Left ventricle myocardium inferior (tissue), 1 donor: ENCODE results near the gene BCKDK. TPM values are rescaled to one million over a fixed set of nuclear protein-coding genes. Genes with fewer than 3 reads are reported as not detected.
"Not testable (repeated sequence)": the region's sequence is repeated elsewhere in the genome, so short reads cannot be mapped to it uniquely, and the experiment has no call there.

Experiments used
- DNase-seq: peaks from one replicate; pipeline ENCODE4 v3.0.0-alpha.2; 2020
- H3K27ac ChIP-seq: fragments of 200-600 bp; replicated peaks from 2 replicates; pipeline ENCODE4 v1.8.0; 2021
- H3K27me3 ChIP-seq: fragments of 200-600 bp; 2 replicates; pipeline ENCODE4 v1.8.0; 2021; ENCODE audit warnings: low read depth
- H3K36me3 ChIP-seq: fragments of 200-600 bp; 2 replicates; pipeline ENCODE4 v1.8.0; 2021
- H3K4me1 ChIP-seq: fragments of 200-600 bp; 2 replicates; pipeline ENCODE4 v1.8.0; 2021
- H3K4me3 ChIP-seq: fragments of 200-600 bp; 2 replicates; pipeline ENCODE4 v1.8.0; 2021; ENCODE audit warnings: mild to moderate bottlenecking, moderate library complexity
- H3K9me3 ChIP-seq: fragments of 200-600 bp; replicated peaks from 2 replicates; pipeline ENCODE4 v1.8.0; 2021
- CTCF ChIP-seq: fragments of 200-600 bp; IDR thresholded peaks from 2 replicates; pipeline ENCODE4 v1.8.0; 2021; ENCODE audit warnings: antibody characterized with exemption, mild to moderate bottlenecking, borderline replicate concordance
- intact Hi-C: fragments of 100-400 bp; cut with micrococcal nuclease; formaldehyde crosslinking; loops from one replicate; pipeline ENCODE4 v1.11.0; 2022
- total RNA-seq: library from RNA; stranded (reverse); fragmentation: NEBNext Ultra II Directional; extraction: Animal tissue kit (Norgen Biotek cat#: 25700); gene quantifications from one replicate; pipeline ENCODE4 v1.2.1, GENCODE V29; 2021
- donor health status: DM: no; HTN: yes; CAD: no; lungs with severe emphysema.

BCKDK gene
- total RNA-seq, 1 donor from 2014 or later, result 75.9 TPM

GRCh38 chr16:31135535-31136286, 27.5 kb downstream of the BCKDK start, which contains the start of gene PRSS8:
Gene PRSS8, minus strand, starts transcription at chr16:31135727. Its CDS starts 229 bp downstream, at chr16:31135498.
- H3K9me3 ChIP-seq, result no peaks in the 10 kb centered on the region
- H3K36me3 ChIP-seq, result peaks cover 27% of the 10 kb centered on the region
- no peak for TF ChIP-seq CTCF
- H3K27ac ChIP-seq, result no peak within 1 kb of the TSS
- intact Hi-C loops, result no loop called here
- H3K27me3 ChIP-seq, result no peaks in the 10 kb centered on the region
- no peak within 1 kb of the TSS for H3K4me3 ChIP-seq
- no peak for DNase-seq
- peaks cover 41% of the 10 kb centered on the region for H3K4me1 ChIP-seq

GRCh38 chr16:31136287-31136662, 28.1 kb downstream of the BCKDK start:
- no peak overlapping the region for H3K4me3 ChIP-seq
- intact Hi-C loops, result no loop called here
- TF ChIP-seq CTCF, result no peak
- H3K4me1 ChIP-seq, result peaks cover 46% of the 10 kb centered on the region
- peaks cover 21% of the 10 kb centered on the region for H3K36me3 ChIP-seq
- DNase-seq, result no peak
- H3K9me3 ChIP-seq, result no peaks in the 10 kb centered on the region
- no peaks in the 10 kb centered on the region for H3K27me3 ChIP-seq
- H3K27ac ChIP-seq, result no peak overlapping the region

- intact Hi-C loops, H3K9me3 ChIP-seq, H3K4me3 ChIP-seq, H3K27ac ChIP-seq, DNase-seq, H3K27me3 ChIP-seq: not testable (repeated sequence)
- Histone ChIP-seq H3K4me1 (peaks cover 53% of the 10 kb centered on the region), H3K36me3 (peaks cover 14% of the 10 kb centered on the region)
Measured at GRCh38 chr16:31136822-31137499, 28.8 kb downstream of the BCKDK start.

- intact Hi-C loops, result no loop called here
- H3K4me3 ChIP-seq, result peak overlapping the region; percentile 32
- no peak for TF ChIP-seq CTCF
- H3K9me3 ChIP-seq, result no peaks in the 10 kb centered on the region
- peak; percentile 48 for DNase-seq
- peaks cover 54% of the 10 kb centered on the region for H3K4me1 ChIP-seq
- H3K27ac ChIP-seq, result peak overlapping the region; percentile 49
- H3K36me3 ChIP-seq, result no peaks in the 10 kb centered on the region
- no peaks in the 10 kb centered on the region for H3K27me3 ChIP-seq
Measured at GRCh38 chr16:31138621-31139578, 30.7 kb downstream of the BCKDK start.

- not testable (repeated sequence) for DNase-seq, H3K36me3 ChIP-seq, H3K9me3 ChIP-seq, H3K27me3 ChIP-seq
- peaks cover 39% of the 10 kb centered on the region for H3K4me1 ChIP-seq
- peak overlapping the region; percentile 88 for H3K27ac ChIP-seq
- H3K4me3 ChIP-seq, result peak overlapping the region; percentile 60
- intact Hi-C loops, result loop anchor here (10.0 kb wide), 1 partner anchor 156 kb away; the partner anchor contains the start of gene HSD3B7
Measured at GRCh38 chr16:31141071-31141469, 32.9 kb downstream of the BCKDK start.

GRCh38 chr16:31141489-31142108, 33.4 kb downstream of the BCKDK start:
- H3K36me3 ChIP-seq, result no peaks in the 10 kb centered on the region
- H3K4me1 ChIP-seq, result peaks cover 39% of the 10 kb centered on the region
- no peaks in the 10 kb centered on the region for H3K9me3 ChIP-seq
- no peak for DNase-seq
- intact Hi-C loops, result loop anchor here (10.0 kb wide), 1 partner anchor 157 kb away; the partner anchor contains the start of gene HSD3B7
- peaks cover under 1% of the 10 kb centered on the region for H3K27me3 ChIP-seq
- no peak for TF ChIP-seq CTCF
- peak overlapping the region; percentile 88 for H3K27ac ChIP-seq
- peak overlapping the region; percentile 60 for H3K4me3 ChIP-seq
